Lower leg skin (tissue), 3 donors: ENCODE measurements around the gene SECTM1.
"Not testable (repeated sequence)": the region's sequence is repeated elsewhere in the genome, so short reads cannot be mapped to it uniquely, and the experiment has no call there.

Experiments
- CTCF ChIP-seq, 3 donors: fragments of 450-650 bp; IDR thresholded peaks; one replicate each; pipeline ENCODE4 v1.5.1; 2016; ENCODE audit warnings: antibody characterized with exemption in 3 of 3, mild to moderate bottlenecking in 3 of 3, moderate library complexity in 2 of 3
- POLR2A ChIP-seq, 2 donors: fragments of 450-650 bp; IDR thresholded peaks; one replicate each; pipeline ENCODE4 v1.6.1; 2016 to 2017; ENCODE audit warnings: antibody characterized with exemption in 2 of 2, mild to moderate bottlenecking in 1 of 2, moderate library complexity in 1 of 2

- not testable (repeated sequence) for TF ChIP-seq CTCF, POLR2A (IDR thresholded peaks at IDR 0.05)
These were observed 14.4 kb upstream of the SECTM1 start for GRCh38 chr17:82347994-82348393.
